HG02840 (cell line): Measurements from ENCODE around the gene INPP5D.
"Not testable (repeated sequence)": the region's sequence is repeated elsewhere in the genome, so short reads cannot be mapped to it uniquely, and the experiment has no call there.

Source experiments
- ATAC-seq: cut with Tn5 transposase; IDR thresholded peaks from one replicate; pipeline ENCODE4 v1.9.1; 2021; ENCODE audit warnings: mild to moderate bottlenecking, moderate library complexity, moderate number of reproducible peaks; ENCODE audit not compliant: unreplicated experiment, low FRiP score

Gene INPP5D

DNA sequence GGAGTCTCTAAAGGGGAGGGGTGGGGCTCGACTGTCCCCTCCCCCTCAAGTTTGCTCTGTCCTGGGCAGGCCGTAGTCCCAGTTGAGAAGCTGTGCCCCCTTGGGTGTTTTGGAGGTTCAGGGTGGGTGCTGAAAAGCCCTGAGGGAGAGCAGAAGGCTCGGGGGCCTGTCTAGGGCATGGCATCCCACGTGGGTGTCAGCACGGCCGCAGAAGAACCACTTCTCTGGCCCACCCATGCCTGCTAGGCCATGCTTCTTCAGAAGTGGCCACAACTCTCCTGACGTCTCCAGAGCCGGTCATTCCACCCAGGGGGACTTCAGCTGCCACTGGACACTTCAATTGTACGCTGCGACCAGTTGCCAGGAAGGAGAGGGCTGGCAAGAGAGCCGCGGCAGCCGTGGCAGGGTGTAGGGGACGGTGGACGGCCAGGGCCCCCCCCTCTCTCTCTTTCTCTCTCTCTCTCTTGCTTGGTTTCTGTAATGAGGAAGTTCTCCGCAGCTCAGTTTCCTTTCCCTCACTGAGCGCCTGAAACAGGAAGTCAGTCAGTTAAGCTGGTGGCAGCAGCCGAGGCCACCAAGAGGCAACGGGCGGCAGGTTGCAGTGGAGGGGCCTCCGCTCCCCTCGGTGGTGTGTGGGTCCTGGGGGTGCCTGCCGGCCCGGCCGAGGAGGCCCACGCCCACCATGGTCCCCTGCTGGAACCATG lies at the start of gene INPP5D:
Gene INPP5D, plus strand, starts transcription at position 546 of the 704 bp plus-strand sequence. Its CDS starts 137 bp downstream, at position 683.
- no peak for ATAC-seq

DNA sequence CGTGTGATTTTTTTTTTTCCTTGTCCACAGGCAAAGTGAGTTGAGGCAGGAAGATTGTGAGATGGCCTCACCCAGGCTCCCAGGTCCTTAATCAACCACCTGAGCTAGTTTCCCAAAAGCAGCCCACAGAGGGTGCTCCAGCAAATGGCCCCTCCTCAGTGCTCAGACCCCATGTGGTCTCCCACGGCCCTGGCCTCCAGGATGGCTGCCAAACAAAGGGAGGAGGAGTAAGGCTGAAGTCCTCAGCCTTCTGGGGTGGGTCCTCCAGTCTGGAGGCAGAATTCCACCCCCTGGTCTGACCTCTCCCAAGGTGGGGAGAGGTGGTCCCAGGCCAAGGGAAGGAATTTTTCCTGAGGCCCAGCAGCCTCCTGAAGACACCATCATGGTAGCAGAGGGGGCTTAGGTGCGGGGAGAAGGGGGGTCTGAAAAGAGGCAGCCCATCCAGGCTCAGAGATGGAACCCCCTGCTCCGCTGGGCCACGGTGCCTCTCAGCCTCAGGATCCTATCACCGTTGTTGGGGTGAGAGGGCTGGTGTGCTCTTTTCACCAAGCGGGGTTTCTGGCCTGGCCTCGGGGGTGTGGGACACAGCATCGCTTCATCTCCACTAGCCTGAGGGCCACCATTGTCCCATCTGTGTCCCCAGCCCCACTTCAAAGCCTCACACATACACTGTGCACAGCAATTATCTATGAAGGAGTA lies 49.4 kb upstream of the INPP5D start:
- no peak for ATAC-seq

DNA sequence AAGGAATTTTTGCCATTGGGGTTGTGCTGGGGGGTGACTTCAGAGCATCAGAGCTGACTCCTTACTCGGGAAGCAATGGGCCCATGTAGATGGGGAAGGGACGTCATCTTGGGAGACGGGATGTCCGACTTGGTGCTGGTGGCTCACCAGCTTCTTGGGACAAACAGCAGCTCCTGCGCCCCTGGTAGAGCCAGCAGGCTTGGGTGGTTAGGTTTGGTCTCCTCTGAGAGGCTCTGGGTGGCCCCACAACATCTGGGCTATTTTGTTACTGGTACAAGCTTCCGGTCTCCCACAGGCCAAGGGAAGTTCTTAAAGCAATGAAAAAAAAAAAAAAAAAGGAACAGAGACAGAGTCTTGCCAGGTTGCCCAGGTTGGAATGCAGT lies 48.9 kb upstream of the INPP5D start:
- no peak for ATAC-seq

DNA sequence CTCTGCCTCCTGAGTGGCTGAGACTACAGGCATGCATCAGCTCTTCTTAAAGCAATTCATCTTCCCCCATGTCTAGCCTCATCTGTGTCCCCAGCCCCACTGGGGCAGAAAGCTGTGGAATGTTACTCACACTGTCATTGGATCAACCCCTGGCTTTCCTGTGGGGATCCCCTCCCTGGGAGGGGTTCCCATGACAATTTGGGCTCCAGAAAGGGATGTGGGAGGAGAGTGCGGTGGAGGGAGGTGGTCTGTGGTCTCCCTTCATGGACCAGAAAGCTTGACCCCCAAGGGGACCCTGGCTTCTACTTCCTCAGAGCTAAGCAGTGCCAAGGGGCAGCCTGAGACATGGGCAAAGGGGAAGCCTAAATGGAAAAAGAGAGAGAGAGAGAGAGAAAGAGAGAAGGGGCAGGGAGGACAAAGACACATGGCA lies 48.4 kb upstream of the INPP5D start:
- ATAC-seq: no peak

DNA sequence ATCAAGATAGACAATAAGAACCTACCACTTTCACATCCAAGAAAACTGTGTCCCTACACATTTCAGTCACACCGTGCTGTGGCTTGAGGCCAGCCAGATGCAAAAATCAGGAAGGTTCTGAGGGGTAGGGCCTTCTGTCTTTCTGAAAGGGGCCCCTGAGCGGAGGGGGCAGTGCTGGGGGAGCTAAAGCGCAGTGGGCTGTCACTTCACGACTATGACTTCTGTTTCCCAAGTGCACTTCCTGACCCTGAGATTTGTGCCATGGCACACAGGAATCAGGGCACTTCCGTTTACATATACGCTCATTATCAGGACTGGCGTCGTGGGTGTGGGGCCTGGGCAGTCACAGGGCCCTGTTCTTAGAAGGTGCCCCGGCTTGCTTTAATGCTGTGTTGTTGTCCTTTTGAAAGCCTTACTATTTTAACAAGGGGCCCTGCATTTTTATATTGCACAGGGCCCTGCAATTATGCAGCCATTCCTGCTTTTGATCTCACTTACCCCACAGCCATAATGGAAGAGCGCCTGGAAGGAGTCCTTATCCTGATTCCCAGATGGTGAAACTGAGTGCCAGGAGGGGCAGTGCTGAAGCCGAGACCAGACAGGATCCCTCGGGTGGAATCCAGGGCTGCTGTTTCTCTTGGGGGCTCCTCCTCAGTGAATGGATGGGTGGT lies 47.7 kb upstream of the INPP5D start:
- no peak for ATAC-seq

DNA sequence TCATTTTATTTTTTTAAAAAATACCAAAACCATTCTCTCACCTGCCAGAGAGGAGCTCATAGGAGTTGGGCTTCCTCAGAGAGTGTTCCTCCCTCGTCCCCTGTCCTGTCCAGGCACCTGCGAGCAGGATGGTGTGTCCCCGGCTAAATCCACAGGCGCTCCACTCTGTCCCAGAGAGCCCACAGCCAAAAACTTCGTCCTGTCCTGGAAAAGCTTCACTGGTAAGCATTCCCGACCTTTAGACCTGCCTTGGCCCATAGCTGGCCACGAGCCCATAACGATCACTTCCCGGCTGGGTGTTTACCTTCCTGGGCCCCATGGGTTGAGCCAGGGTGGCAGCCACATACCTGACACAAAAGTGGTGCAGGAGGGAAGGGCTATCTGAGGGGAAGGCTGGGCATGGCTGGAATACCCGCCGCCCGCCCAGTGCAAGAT lies 47.1 kb upstream of the INPP5D start, which contains the start of gene NGEF:
Gene NGEF, minus strand, starts transcription at position 230 of the 435 bp plus-strand sequence. CDS start 38,366 bp downstream, outside the sequence.
- no peak for ATAC-seq

DNA sequence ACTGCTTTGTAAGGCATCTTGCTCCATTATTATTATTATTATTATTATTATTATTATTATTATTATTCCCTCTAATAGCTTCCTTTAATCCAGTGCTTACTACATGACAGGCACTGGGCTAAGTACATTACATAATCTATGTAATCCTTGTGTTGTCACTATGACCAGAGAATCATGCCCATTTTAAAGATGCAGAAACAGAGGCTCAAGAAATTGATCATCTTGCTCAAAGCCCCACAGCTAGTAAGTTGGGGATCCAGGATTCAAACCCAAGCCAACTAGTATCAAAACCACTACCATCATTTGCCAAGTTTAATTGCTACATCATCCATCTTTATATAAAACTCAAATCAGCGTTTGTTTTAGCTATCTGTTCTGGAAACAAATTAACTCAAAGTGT lies 46.5 kb upstream of the INPP5D start:
- no peak for ATAC-seq

DNA sequence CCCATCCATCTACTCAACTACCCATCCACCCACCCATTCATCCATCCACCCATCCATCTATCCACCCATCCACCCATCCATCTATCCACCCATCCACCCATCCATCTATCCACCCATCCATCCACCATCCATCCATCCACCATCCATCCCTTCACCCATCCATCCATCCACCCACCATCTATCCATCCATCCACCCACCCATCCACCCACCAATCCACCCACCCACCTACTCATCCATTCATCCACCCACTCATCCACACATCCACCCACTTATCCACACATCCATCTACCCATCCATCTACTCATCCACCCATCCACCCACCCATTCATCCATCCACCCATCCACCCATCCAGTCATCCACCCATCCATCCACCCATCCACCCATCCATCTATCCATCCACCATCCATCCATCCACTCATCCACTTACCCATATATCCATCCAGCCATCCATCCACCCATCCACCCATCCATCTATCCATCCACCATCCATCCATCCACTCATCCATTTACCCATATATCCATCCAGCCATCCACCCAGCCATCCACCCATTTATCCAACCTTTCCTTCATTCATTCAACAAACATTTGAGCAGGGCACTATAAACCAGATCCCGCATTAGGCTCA lies 45.0 kb upstream of the INPP5D start:
- ATAC-seq: no peak

DNA sequence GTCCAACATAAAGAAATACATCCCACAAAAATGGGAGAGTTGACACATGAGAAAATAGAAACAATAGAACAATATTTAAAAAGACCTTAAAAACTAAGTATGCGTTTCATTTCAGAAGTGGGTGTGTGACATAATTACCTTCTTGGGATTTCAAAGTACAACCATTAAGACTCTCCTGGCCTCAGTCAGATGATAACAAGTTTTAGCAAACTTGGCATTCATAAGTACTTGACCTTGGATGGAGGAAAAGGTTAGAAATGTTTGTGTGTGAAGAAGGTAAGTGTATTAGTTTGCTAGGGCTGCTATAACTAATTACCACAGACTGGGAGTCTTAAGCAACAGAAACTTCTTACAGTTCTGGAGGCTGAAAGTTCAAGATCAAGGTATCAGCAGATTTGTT lies 42.2 kb upstream of the INPP5D start:
- ATAC-seq: no peak

DNA sequence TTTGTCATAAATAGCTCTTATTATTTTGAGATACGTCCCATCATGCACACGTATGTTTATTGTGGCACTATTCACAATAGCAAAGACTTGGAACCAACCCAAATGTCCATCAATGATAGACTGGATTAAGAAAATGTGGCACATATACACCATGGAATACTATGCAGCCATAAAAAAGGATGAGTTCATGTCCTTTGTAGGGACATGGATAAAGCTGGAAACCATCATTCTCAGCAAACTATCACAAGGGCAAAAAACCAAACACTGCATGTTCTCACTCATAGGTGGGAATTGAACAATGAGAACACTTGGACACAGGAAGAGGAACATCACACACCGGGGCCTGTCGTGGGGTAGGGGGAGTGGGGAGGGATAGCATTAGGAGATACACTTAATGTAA lies 40.5 kb upstream of the INPP5D start:
- not testable (repeated sequence) for ATAC-seq

DNA sequence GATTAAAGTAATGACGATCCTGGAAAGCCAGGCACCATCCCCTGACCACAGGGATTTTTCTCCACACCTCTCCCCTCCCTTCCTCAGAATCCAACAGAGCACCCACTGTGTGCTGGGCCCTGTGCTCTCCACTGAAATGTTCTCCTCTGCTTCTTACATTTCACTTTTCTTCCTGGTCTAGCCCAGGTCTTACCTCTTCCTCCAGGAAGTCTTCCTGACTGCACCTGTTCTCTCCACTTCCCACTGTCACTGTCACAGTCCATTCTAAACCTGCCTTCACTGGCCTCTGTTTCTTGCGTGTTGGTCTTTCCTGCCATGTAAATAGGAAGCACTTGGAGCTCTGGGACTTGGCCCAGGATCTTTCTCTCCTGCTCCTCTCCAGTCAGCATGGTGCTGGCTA lies 39.7 kb upstream of the INPP5D start:
- no peak for ATAC-seq

DNA sequence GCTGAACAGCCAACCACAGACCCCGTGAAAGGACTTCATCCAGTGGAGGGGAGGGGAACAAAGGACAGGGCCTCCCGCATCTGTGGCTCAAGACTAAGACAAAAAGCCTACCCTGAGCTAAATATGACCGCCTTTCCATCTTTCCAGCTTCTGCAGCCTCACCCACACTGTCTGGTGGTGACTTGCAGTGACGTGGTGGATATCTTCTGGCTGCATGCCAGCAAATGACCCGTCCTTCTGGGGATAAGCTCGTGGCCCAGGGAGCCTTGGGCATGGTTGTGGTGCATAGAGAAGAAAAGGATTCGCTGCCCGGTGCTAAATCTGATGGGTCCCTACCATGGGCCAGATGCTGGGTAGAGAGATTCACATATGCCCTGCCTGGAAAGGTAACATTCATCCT lies 38.4 kb upstream of the INPP5D start:
- ATAC-seq: no peak

DNA sequence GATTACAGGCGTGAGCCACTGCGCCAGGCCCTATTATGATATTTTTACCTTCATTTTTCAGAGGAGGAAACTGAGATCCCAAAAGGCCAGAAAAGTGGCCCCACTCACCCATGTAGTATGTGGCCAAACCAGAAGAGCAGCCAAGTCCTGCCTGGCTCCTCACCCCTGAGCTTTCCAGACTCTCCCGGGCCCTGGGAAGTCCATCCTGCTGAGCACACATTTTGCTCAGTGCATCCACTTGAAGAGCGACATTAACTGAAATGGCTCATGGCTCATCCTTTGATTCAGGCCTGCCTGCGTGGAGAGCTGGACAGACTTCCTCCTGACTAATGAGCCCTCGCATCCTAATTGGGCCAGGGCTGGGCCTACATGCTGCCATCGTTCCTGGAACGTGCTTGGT lies 37.6 kb upstream of the INPP5D start:
- no peak for ATAC-seq

DNA sequence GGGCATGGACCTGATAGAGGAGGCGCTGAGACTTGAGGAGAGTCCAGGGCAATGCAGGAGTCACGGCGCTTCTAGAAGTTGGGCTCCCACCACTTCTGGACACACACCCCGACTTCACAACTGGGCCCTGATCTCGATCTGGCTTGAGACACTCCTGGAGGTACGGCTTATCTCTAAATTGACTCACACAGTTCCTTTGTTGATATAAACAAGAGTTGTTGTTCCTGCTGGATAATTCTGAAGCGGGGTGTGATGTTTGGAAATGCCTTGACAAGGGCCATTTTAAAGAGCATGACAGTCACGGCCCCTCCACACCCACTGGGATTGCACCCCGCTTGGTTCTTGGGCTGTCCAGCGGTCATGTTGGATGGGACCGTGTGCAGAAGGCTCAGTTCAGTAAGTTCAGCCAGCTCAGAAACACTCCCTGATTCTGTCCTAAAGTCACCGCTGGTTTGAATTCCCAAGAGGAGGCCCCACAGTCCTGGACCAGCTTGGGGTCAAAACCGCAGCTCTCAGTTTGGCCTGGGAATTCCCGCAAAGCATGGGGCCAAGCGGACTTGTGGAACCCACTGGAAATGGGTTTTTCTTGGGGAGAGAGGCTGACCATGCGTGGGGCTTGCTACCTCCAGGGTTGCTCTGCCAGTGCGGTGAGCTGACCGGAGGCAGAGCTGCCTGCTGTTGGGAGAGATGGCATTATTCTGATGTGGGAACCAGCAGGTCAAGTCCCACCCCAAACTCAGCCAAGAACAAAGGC lies 37.0 kb upstream of the INPP5D start:
- ATAC-seq: no peak

DNA sequence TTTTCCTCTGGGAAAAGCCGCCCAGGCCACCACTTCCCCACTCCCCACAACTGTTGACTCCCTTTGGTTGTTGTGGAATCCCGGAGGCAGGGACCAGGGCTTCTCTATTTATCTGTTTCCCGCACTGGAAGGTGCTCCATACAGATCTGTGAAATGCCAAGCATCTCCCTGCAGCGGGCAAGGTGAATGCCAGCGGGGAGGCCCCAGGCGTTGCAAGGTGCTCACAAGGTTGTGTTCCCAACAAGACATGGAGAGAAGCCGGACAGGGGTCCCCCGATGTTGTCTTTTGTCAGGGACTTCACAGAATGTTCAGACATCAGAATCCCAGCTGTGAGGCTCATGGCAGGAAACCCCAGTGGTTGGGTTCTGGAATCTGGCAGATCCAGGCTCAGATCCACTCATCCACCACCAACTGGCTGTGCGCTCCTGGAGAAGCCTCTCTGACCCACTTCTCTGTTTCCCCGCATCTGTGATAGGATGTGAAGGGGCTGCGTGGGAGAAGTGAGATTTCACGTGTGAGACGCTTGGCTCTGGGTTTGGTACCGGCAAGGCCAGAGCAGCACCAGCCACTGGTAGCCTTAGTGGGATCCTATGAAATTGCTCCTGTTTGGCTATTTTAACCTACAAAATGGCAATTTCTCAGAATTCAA lies 36.3 kb upstream of the INPP5D start:
- ATAC-seq: no peak

DNA sequence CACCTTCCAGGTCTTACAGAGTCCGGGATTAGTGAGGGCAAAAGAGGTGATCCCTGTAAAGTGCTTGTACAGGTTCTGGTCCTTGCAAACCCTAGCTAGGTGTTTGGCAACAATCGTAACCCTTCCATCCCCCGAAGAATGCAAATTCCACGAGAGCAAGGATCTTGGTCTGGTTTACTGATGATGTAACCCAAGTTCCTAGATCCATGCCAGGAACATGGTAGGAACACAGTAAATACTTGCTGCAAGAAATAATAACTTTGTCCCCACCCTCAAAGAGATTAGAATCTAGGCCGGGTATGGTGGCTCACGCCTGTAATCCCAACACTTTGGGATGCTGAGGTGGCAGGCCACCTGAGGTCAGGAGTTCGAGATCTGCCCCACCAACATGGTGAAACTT lies 34.4 kb upstream of the INPP5D start:
- ATAC-seq: no peak

DNA sequence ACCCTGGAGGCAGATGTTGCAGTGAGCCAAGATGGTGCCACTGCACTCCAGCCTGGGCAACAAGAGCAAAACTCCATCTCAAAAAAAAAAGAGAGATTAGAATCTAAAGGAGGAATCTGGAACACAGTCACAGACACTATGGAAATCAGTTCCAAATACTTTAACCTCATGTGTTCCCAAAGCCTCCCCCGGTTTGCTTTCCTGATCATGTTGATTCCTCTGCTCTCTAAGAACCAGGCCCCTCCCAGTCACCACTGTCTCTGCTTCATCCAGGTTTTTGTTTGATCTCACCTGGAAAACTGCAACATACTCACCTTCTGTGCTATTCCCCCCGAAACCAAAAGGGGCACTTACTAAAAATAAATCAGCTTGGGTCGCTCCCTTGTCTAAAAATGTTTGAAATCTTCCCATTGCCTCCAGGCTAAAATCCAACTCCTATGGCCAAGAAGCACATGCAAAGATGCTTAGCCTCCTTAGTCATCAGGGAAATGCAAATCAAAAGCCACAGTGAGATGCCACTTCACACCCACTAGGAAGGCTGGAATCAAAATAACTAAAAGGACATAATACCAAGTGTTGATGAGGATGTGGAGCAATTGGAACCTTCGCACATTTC lies 33.8 kb upstream of the INPP5D start:
- no peak for ATAC-seq

DNA sequence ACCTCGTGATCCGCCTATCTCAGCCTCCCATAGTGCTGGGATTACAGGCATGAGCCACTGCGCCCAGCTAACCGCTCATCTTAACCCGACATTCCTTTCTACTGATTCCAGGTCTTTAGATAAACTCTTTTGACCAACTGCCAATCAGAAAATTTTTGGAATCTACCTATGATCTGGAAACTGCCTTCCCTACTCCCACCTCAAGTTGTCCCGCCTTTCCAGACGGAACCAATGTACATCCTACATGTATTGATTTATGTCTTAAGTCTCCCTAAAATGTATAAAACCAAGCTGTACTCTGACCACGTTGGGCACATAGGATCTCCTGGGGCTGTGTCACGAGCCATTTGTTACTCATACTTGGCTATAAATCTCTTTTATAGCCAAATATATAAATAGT lies 30.8 kb upstream of the INPP5D start:
- ATAC-seq: no peak
